Upper lobe of left lung (tissue), 6 donors: ENCODE data around the gene IRX2. TPM values are rescaled to one million over a fixed set of nuclear protein-coding genes. Genes with fewer than 3 reads are reported as not detected.
A peak's percentile ranks its signal among the peaks of the same experiment; 100 is the strongest.

Experiments used
- ATAC-seq, 2 donors: fragments of 200-7000 bp; cut with Tn5 transposase; one replicate each; pipeline ENCODE4 v1.9.1; 2022; ENCODE audit warnings: mild to moderate bottlenecking in 2 of 2, moderate library complexity in 2 of 2; ENCODE audit not compliant: low FRiP score in 2 of 2
- DNase-seq, 2 donors: peaks; one replicate each; pipeline ENCODE4 v3.0.0-alpha.2; 2019 to 2020
- H3K27ac ChIP-seq, 4 donors: fragments of 200-600 bp; sonication (generic); one replicate each; pipeline ENCODE4 v1.5.1; 2016 to 2019
- H3K27me3 ChIP-seq, 4 donors: fragments of 200-600 bp; sonication (generic); one replicate each; pipeline ENCODE4 v1.5.1; 2017 to 2019
- H3K36me3 ChIP-seq, 4 donors: fragments of 200-600 bp; sonication (generic); one replicate each; pipeline ENCODE4 v1.5.1; 2016 to 2019
- H3K4me1 ChIP-seq, 4 donors: fragments of 200-600 bp; sonication (generic); one replicate each; pipeline ENCODE4 v1.5.1; 2018 to 2019
- H3K4me3 ChIP-seq, 4 donors: fragments of 200-600 bp; sonication (generic); one replicate each; pipeline ENCODE4 v1.5.1; 2017 to 2019; ENCODE audit warnings: mild to moderate bottlenecking in 2 of 4, moderate library complexity in 1 of 4
- H3K9me3 ChIP-seq, 4 donors: fragments of 200-600 bp; sonication (generic); one replicate each; pipeline ENCODE4 v1.5.1; 2018 to 2019
- CTCF ChIP-seq, 6 experiments: fragments of 450-650 bp in 4 of 6; fragments of 200-600 bp in 2 of 6; sonication (generic) in 2 of 6; IDR thresholded peaks; one replicate each; pipeline ENCODE4 v1.5.1; 2016 to 2019; ENCODE audit warnings: antibody characterized with exemption in 6 of 6
- EP300 ChIP-seq, 4 donors: sonication (generic); formaldehyde crosslinking; IDR thresholded peaks; one replicate each; pipeline ENCODE4 v1.5.1; 2017; ENCODE audit warnings: antibody characterized with exemption in 4 of 4, control low read depth in 2 of 4
- POLR2A ChIP-seq, 4 donors: fragments of 450-650 bp; IDR thresholded peaks; one replicate each; pipeline ENCODE4 v1.5.1; 2016 to 2017; ENCODE audit warnings: antibody characterized with exemption in 4 of 4, mild to moderate bottlenecking in 2 of 4
- POLR2AphosphoS5 ChIP-seq, 2 donors: sonication (generic); formaldehyde crosslinking; IDR thresholded peaks; one replicate each; pipeline ENCODE4 v1.5.1; 2017; ENCODE audit warnings: antibody characterized with exemption in 2 of 2
- WGBS, 2 donors: methylation state at CpG; one replicate each; pipeline ENCODE4 v1.1.5; 2017 to 2018; 5-methylcytosine and 5-hydroxymethylcytosine counted together
- total RNA-seq, 6 donors: library from RNA; depleted of rRNA in 4 of 6; stranded (reverse); fragments of >200 nt in 4 of 6; gene quantifications; one replicate each; pipeline versions ENCODE4 v1.1.0 to v1.2.1, GENCODE V29; 2016 to 2021
- donor health status: DM: no; HTN: no; CAD: no; lungs with moderate emphysema.
- donor health status: DM: no; HTN: yes; CAD: no; lungs with severe emphysema.

The IRX2 gene
- total RNA-seq, 6 donors from 2014 or later, result 53.2 to 131 (median 106) TPM

- WGBS, 2 donors, result 83 to 91% methylated on average over 8 of the region's 8 CpGs
- TF ChIP-seq CTCF (IDR thresholded peaks at IDR 0.05), result no peak
- no peak for TF ChIP-seq POLR2A (IDR thresholded peaks at IDR 0.05)
- no peak for TF ChIP-seq POLR2AphosphoS5 (IDR thresholded peaks at IDR 0.05)
- TF ChIP-seq EP300 (IDR thresholded peaks at IDR 0.05), result no peak
- Histone ChIP-seq H3K36me3 (no peaks in the 10 kb centered on the region), H3K27ac (no peak overlapping the region), H3K27me3 (peaks cover 0 to 34% (median 16%) of the 10 kb centered on the region in 4 donors), H3K4me3 (no peak overlapping the region), H3K9me3 (no peaks in the 10 kb centered on the region), H3K4me1 (peaks cover 4 to 28% (median 8%) of the 10 kb centered on the region in 4 donors)
- DNase-seq (no peak), ATAC-seq (no peak)
Measured at GRCh38 chr5:2736872-2737271, 14.6 kb downstream of the IRX2 start.

GRCh38 chr5:2735996-2736395 is 15.5 kb downstream of the IRX2 start:
- ATAC-seq, result no peak
- H3K27me3 ChIP-seq, result peaks cover 0 to 31% (median 16%) of the 10 kb centered on the region in 4 donors

GRCh38 chr5:2732850-2733249 is 18.6 kb downstream of the IRX2 start:
- WGBS, 2 donors, result 60 to 62% methylated on average over 3 of the region's 3 CpGs
- ATAC-seq, result peak in 1 of 2 donors; percentile 12
- no peaks in the 10 kb centered on the region for H3K36me3 ChIP-seq
- H3K9me3 ChIP-seq, result no peaks in the 10 kb centered on the region
- no peak overlapping the region for H3K4me3 ChIP-seq
- peaks cover 0 to under 1% (median 0%) of the 10 kb centered on the region in 4 donors for H3K27me3 ChIP-seq
- no peak for DNase-seq
- no peak overlapping the region for H3K27ac ChIP-seq
- TF ChIP-seq POLR2AphosphoS5 (IDR thresholded peaks at IDR 0.05), result no peak
- TF ChIP-seq EP300 (IDR thresholded peaks at IDR 0.05), result no peak
- no peak for TF ChIP-seq CTCF (IDR thresholded peaks at IDR 0.05)
- TF ChIP-seq POLR2A (IDR thresholded peaks at IDR 0.05), result no peak
- H3K4me1 ChIP-seq, result no peaks in the 10 kb centered on the region

More at GRCh38 chr5:2735996-2736395, 15.5 kb downstream of the IRX2 start:
- WGBS, 2 donors, result 66 to 73% methylated on average over 3 of the region's 3 CpGs
- no peak overlapping the region for H3K4me3 ChIP-seq
- no peak for DNase-seq
- peaks cover 4 to 28% (median 8%) of the 10 kb centered on the region in 4 donors for H3K4me1 ChIP-seq
- no peaks in the 10 kb centered on the region for H3K9me3 ChIP-seq
- TF ChIP-seq POLR2A (IDR thresholded peaks at IDR 0.05), result no peak
- no peak for TF ChIP-seq CTCF (IDR thresholded peaks at IDR 0.05)
- H3K27ac ChIP-seq, result no peak overlapping the region
- no peaks in the 10 kb centered on the region for H3K36me3 ChIP-seq

- DNase-seq (no peak), ATAC-seq (no peak)
- Histone ChIP-seq H3K4me1 (no peaks in the 10 kb centered on the region), H3K27me3 (no peaks in the 10 kb centered on the region), H3K9me3 (no peaks in the 10 kb centered on the region), H3K4me3 (no peak overlapping the region), H3K36me3 (no peaks in the 10 kb centered on the region), H3K27ac (no peak overlapping the region)
- TF ChIP-seq POLR2AphosphoS5 (IDR thresholded peaks at IDR 0.05) (no peak), EP300 (IDR thresholded peaks at IDR 0.05) (no peak), CTCF (IDR thresholded peaks at IDR 0.05) (no peak), POLR2A (IDR thresholded peaks at IDR 0.05) (no peak)
- 76 to 95% methylated on average over 4 of the region's 4 CpGs for WGBS, 2 donors
Measured at GRCh38 chr5:2732004-2732403, 19.5 kb downstream of the IRX2 start.

- Histone ChIP-seq H3K4me1 (no peaks in the 10 kb centered on the region), H3K36me3 (no peaks in the 10 kb centered on the region), H3K27ac (no peak overlapping the region), H3K4me3 (no peak overlapping the region), H3K9me3 (no peaks in the 10 kb centered on the region), H3K27me3 (no peaks in the 10 kb centered on the region)
- ATAC-seq, result no peak
- no peak for DNase-seq
- TF ChIP-seq EP300 (IDR thresholded peaks at IDR 0.05) (no peak), CTCF (IDR thresholded peaks at IDR 0.05) (no peak), POLR2AphosphoS5 (IDR thresholded peaks at IDR 0.05) (no peak), POLR2A (IDR thresholded peaks at IDR 0.05) (no peak)
- 53 to 61% methylated on average over 7 of the region's 7 CpGs for WGBS, 2 donors
Measured at GRCh38 chr5:2729189-2729588, 22.3 kb downstream of the IRX2 start.
